Measurements from ENCODE around the gene KASH5. TPM values are rescaled to one million over a fixed set of nuclear protein-coding genes. Genes with fewer than 3 reads are reported as not detected.

The KASH5 gene
- total RNA-seq, 2 experiments from 2014 or later = 2.3 to 2.6 TPM

DNA sequence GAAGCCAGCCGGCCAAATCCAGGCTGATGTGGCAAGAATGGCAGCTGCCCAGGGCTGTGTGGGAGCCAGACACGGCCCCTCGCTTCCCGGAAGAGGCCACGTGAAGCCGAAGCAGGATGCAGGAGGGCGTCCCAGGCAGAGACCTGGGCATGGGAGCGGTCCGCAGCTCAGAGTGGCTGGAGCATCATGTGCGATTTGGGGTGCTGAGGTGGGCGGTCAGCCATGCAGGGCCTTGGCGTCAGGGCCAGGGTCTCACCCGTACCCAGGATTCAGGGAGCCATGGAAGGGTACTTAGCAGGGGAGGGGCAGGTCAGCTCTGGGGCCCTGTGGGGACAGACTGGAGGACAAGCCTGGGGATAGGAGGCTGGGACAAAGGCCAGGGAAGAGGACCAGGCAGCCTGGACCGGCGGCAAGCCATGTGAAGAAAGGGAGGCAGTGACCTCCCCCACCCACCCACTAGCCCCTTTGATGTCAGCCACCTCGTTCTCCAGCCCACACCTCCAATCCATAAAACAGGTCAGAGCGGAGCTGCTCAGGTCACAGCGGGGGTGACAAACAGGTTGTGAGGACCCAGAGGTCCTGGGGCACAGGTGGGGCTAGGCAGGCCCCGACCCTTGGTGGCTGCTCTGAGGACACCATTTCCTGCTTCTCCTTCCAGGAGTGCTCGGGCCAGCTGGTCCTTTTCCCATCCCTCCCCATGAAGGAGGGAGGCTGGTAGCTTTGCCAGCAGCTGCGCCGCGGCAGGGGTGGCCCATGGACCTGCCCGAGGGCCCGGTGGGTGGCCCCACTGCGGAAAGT, 2.3 kb downstream of the KASH5 start:
- Mint-ChIP-seq H3K27me3 (peaks cover 2% of the 10 kb centered on the region), H3K4me1 (ENCODE audit: low read depth) (peaks cover 19% of the 10 kb centered on the region), H3K36me3 (no peaks in the 10 kb centered on the region), H3K9me3 (no peaks in the 10 kb centered on the region), H3K27ac (no peak overlapping the region), H3K4me3 (peak overlapping the region; percentile 16)
- intact Hi-C loops (cut with micrococcal nuclease) = no loop called here
- ChIA-PET CTCF (interaction anchor here (1.1 to 4.1 kb wide), 10 partner anchors 16 to 89 kb away, joined by 3 to 48 read pairs (median 12); partner anchors contain the start of genes PIH1D1 and SLC17A7), POLR2A (no interaction called here)
- DNase-seq = no peak

DNA sequence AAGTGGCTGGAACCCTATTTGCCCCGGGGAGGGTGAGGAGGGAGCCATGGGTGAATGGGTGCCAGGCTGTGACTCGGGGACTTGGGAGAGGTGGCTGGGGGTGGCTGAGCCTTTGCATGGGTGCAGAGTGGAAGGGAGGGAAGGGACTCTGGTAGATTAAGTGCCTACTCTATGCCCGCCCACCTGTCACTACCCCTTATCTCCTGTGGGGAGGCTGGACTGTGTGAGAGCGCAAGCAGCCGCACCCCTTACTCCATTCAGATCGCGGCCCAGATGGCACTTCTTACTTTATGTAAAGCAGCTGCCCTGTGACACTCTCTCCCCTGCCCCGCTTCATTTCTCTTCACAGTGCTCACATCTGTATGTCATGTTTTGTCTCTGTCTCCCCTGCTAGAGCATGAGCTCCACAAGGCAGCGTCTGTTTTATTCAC, 2.9 kb downstream of the KASH5 start:
- POLR2A ChIA-PET = no interaction called here
- CTCF ChIA-PET = interaction anchor here (0.5 to 4.1 kb wide), 18 partner anchors 8 to 176 kb away, joined by 3 to 48 read pairs (median 6); partner anchors contain the start of genes ALDH16A1, PIH1D1 and SLC17A7
- Mint-ChIP-seq H3K27me3 (peaks cover 2% of the 10 kb centered on the region), H3K27ac (no peak overlapping the region), H3K36me3 (no peaks in the 10 kb centered on the region), H3K9me3 (no peaks in the 10 kb centered on the region), H3K4me1 (ENCODE audit: low read depth) (peaks cover 19% of the 10 kb centered on the region), H3K4me3 (no peak overlapping the region)
- intact Hi-C loops (cut with micrococcal nuclease) = no loop called here
- DNase-seq = no peak

DNA sequence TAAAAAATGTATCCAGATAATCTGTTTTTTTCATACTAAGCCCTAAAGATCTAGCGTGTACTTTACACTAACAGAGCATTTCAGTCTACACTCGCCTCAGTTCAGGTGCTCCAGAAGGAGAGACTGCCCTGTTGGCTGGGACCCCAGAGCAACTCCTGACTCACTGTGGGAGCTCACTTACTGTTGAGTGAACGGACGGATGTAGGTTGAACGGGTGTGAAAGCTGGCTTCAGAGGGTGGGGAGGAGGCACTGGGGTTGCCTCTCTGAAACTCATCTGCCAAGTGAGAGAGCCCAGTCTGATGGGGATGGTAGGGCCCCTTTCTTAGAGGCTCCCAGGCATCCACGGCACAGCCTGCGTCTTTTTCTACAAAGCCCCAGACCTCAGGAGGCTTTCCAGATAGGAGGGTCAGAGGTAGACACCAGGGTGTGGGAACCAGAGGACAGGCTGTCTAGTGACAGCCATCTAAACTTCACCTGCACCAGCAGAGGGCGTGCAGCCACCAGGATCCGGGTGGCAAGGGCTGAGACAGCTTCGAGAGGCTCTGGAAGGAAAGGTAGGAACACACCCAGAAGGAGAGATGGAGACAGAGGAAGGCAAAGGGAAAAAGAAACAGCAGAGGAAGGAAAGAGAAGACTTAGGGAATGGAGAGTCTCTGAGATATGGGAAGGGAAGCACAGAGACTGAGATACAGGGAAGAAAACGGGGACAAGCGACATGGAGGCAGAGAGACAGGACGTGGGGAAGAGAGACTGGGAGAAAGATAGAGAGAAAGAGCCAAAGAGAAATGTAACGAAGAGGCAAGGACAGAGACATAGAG, 3.7 kb downstream of the KASH5 start:
- CTCF ChIA-PET = interaction anchor here (0.5 to 4.1 kb wide), 26 partner anchors 9 to 177 kb away, joined by 3 to 48 read pairs (median 4); partner anchors contain the start of genes ALDH16A1, GFY, PIH1D1 and SLC17A7
- H3K9me3 Mint-ChIP-seq = no peaks in the 10 kb centered on the region
- no peaks in the 10 kb centered on the region for H3K36me3 Mint-ChIP-seq
- intact Hi-C loops (cut with micrococcal nuclease) = loop anchor here (1.0 kb wide), 4 partner anchors 39 to 85 kb away; no protein-coding TSS in a partner anchor
- POLR2A ChIA-PET = interaction anchor here (1.2 kb wide), 1 partner anchor 48 kb away, joined by 3 read pairs; no protein-coding TSS in a partner anchor
- peaks cover 19% of the 10 kb centered on the region for H3K4me1 Mint-ChIP-seq (ENCODE audit: low read depth)
- no peak overlapping the region for H3K4me3 Mint-ChIP-seq
- peak overlapping the region; percentile 30 for H3K27ac Mint-ChIP-seq
- peak; percentile 86 for DNase-seq
- peaks cover 2% of the 10 kb centered on the region for H3K27me3 Mint-ChIP-seq

DNA sequence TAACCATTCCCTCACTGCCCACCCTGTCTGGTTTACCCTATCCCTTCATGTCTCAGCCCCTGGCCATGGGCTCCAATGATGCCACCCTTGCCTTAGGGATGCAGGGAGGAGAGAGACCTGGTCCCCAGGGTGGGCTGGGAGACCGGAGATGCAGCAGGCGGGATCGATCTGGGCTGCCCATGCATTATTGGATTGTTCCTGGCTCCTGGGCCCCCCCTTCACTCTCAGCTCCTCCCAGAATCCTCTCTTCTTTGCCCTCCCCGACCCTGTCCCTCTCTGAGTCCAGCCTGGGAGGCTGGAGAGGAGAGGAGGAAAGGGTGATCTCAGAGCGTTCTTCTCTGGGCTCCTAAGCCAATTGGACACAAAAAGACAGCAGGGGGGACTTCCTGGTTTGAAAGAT, 5.8 kb downstream of the KASH5 start:
- Mint-ChIP-seq H3K27me3 (peaks cover 2% of the 10 kb centered on the region), H3K4me3 (no peak overlapping the region), H3K4me1 (ENCODE audit: low read depth) (peaks cover 19% of the 10 kb centered on the region), H3K27ac (no peak overlapping the region), H3K9me3 (no peaks in the 10 kb centered on the region), H3K36me3 (no peaks in the 10 kb centered on the region)
- intact Hi-C loops (cut with micrococcal nuclease) = no loop called here
- ChIA-PET CTCF (interaction anchor here (0.8 to 4.0 kb wide), 5 partner anchors 15 to 93 kb away, joined by 3 to 48 read pairs (median 5); partner anchors contain the start of gene SLC17A7), POLR2A (no interaction called here)
- no peak for DNase-seq

DNA sequence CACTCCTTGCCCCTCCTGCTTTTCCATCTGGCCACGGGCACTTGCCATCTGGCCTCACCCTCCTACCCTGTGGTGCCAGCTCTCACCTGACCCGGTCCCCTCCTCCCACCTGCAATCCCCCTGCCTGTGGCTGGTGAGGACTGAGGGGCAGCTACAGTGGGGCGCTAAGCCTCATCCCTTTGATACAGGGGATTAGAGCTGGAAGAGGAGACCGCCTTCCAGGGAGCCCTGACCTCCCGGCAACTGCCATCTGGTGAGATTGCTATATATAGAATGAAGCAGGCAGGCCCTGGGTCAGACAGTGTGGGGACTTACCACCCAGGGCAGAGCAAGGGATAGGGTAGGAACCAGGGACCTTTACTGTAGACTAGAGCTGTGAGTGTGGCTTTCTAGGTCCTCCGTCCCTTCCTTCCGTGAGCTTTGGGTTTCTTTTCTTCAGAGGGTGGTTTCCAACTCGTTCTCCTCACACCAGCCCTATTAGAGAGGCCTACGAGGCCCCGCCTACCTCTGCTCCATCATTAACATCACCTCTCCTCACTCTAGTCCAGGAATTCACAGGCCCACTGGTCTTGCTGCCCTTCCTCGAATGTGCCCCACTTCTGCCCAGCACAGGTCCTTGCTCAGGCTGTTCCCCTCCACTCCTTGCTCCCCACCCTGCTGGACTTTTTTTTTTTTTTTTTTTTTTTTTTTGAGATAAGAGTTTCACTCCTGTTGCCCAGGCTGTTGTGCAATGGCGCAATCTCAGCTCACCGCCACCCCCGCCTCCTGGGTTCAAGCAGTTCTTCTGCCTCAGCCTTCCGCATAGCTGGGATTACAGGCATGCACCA, 7.7 kb downstream of the KASH5 start:
- Mint-ChIP-seq H3K9me3 (no peaks in the 10 kb centered on the region), H3K27me3 (peaks cover 2% of the 10 kb centered on the region), H3K27ac (no peak overlapping the region), H3K4me1 (ENCODE audit: low read depth) (peaks cover 19% of the 10 kb centered on the region), H3K36me3 (no peaks in the 10 kb centered on the region), H3K4me3 (no peak overlapping the region)
- intact Hi-C loops (cut with micrococcal nuclease) = no loop called here
- ChIA-PET POLR2A (interaction anchor here (0.6 kb wide), 2 partner anchors 93 to 99 kb away, joined by 3 read pairs; no protein-coding TSS in a partner anchor), CTCF (interaction anchor here (1.2 to 1.7 kb wide), 2 partner anchors 34 to 47 kb away, joined by 4 to 5 read pairs; no protein-coding TSS in a partner anchor)
- no peak for DNase-seq

DNA sequence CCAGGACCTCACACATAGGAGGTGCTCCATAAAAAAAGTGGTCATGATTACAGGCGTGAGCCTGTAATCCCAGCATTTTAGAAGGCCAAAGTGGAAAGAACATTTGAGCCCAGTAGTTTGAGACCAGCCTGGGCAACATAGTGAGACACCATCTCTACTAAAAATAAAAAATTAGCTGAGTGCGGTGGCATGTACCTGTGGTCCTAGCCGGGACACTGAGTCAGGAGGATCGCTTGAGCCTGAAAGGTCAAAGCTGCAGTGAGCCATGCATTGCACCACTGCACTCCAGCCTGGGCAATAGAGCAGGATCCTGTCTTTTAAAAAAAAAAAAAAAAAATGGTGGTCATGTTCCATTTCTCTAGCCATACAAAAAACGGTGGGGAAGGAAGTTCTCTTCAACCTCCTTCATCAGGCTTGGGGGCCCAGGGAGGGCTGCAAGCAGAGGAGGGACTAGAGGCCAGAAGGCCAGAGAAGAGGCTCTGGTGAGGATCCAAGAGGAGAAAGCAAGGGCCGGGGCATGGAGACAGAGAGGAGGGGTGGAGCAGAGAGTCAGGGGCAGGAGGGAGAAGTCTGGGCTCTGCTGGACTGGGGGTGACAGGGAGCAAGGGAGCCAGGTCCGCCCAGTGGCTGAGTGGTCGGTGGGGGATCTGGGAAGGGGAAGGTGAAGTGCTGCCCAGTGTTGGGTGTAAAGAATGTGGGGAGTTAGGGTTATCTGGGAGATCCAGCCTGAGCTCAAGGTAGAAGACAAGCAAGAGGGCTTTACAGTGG, 8.9 kb downstream of the KASH5 start:
- Mint-ChIP-seq H3K36me3 (no peaks in the 10 kb centered on the region), H3K9me3 (no peaks in the 10 kb centered on the region), H3K4me3 (no peak overlapping the region), H3K27me3 (peaks cover 1% of the 10 kb centered on the region), H3K27ac (no peak overlapping the region), H3K4me1 (ENCODE audit: low read depth) (peaks cover 14% of the 10 kb centered on the region)
- intact Hi-C loops (cut with micrococcal nuclease) = no loop called here
- DNase-seq = no peak
- POLR2A ChIA-PET = interaction anchor here (0.5 kb wide), 1 partner anchor 13 kb away, joined by 3 read pairs; no protein-coding TSS in a partner anchor
- CTCF ChIA-PET = interaction anchor here (0.6 to 1.7 kb wide), 2 partner anchors 17 to 33 kb away, joined by 5 read pairs; no protein-coding TSS in a partner anchor

DNA sequence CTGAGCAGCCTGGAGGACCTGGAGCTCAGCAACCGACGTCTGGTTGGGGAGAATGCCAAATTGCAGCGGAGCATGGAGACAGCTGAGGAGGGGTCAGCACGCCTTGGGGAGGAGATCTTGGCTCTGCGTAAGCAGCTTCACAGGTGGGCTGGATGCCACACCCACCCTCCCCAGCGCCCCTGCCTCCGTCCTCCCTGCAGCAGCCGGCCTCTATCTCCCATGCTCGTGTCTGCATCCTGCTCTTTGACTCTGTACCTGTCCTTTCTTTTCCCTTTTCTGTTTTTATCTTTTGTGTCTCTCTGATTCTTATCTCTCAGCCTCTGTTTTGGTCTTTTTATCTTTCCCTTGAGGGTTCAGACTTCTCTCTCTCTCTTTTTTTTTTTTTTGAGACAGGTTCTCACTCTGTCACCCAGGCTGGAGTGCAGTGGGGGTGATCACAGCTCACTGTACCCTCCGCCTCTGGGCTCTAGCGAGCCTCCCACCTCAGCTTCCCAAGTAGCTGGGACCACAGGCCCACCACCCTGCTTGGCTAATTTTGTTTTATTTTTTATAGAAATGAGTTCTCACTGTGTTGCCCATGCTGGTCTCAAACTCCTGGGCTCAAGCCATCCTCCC, 10.1 kb downstream of the KASH5 start:
- H3K36me3 Mint-ChIP-seq = no peaks in the 10 kb centered on the region
- intact Hi-C loops (cut with micrococcal nuclease) = no loop called here
- no peaks in the 10 kb centered on the region for H3K9me3 Mint-ChIP-seq
- no peak overlapping the region for H3K27ac Mint-ChIP-seq
- H3K4me3 Mint-ChIP-seq = no peak overlapping the region
- DNase-seq = no peak
- H3K27me3 Mint-ChIP-seq = no peaks in the 10 kb centered on the region
- ChIA-PET CTCF (no interaction called here), POLR2A (no interaction called here)
- peaks cover 11% of the 10 kb centered on the region for H3K4me1 Mint-ChIP-seq (ENCODE audit: low read depth)

DNA sequence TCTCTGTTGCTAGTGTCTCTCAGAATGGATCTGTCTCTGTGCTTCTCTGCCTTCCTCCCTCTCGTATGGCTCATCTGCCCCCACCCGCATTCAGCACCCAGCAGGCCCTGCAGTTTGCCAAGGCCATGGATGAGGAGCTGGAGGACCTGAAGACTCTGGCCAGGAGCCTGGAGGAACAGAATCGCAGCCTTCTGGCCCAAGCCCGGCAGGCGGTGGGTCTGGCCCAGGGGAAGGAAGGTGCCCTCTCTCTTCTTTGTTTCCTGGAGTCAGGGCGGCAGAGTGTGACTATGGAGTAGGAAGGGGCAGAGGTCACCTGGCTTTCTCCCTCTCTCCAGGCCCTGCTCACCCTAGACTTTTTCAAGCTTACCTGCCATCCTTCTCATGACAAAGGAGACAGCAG, 10.9 kb downstream of the KASH5 start:
- POLR2A ChIA-PET = no interaction called here
- no peaks in the 10 kb centered on the region for H3K36me3 Mint-ChIP-seq
- CTCF ChIA-PET = no interaction called here
- intact Hi-C loops (cut with micrococcal nuclease) = no loop called here
- H3K27ac Mint-ChIP-seq = no peak overlapping the region
- DNase-seq = no peak
- H3K27me3 Mint-ChIP-seq = no peaks in the 10 kb centered on the region
- no peaks in the 10 kb centered on the region for H3K9me3 Mint-ChIP-seq
- peaks cover 11% of the 10 kb centered on the region for H3K4me1 Mint-ChIP-seq (ENCODE audit: low read depth)
- H3K4me3 Mint-ChIP-seq = no peak overlapping the region

DNA sequence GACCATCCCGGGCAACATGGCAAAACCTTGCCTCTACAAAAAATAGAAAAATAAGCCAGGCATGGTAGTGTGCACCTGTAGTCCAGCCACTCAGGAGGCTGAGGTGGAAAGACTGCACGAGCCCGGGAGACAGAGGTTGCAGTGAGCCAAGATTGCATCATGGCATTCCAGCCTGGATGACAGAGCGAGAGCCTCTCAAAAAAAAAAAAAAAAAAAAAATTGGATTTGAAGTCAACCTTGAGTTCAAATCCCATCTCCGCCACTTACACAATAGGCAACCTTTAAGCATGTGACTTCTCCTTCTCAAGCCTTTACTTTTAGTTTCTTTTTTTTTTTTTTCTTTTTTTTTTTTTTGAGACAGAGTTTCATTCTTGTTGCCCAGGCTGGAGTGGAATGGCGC, 12.0 kb downstream of the KASH5 start:
- no peak overlapping the region for H3K27ac Mint-ChIP-seq
- no peaks in the 10 kb centered on the region for H3K9me3 Mint-ChIP-seq
- ChIA-PET CTCF (no interaction called here), POLR2A (no interaction called here)
- no peaks in the 10 kb centered on the region for H3K27me3 Mint-ChIP-seq
- no peak for DNase-seq
- no peak overlapping the region for H3K4me3 Mint-ChIP-seq
- intact Hi-C loops (cut with micrococcal nuclease) = no loop called here
- no peaks in the 10 kb centered on the region for H3K36me3 Mint-ChIP-seq
- H3K4me1 Mint-ChIP-seq (ENCODE audit: low read depth) = peaks cover 11% of the 10 kb centered on the region

DNA sequence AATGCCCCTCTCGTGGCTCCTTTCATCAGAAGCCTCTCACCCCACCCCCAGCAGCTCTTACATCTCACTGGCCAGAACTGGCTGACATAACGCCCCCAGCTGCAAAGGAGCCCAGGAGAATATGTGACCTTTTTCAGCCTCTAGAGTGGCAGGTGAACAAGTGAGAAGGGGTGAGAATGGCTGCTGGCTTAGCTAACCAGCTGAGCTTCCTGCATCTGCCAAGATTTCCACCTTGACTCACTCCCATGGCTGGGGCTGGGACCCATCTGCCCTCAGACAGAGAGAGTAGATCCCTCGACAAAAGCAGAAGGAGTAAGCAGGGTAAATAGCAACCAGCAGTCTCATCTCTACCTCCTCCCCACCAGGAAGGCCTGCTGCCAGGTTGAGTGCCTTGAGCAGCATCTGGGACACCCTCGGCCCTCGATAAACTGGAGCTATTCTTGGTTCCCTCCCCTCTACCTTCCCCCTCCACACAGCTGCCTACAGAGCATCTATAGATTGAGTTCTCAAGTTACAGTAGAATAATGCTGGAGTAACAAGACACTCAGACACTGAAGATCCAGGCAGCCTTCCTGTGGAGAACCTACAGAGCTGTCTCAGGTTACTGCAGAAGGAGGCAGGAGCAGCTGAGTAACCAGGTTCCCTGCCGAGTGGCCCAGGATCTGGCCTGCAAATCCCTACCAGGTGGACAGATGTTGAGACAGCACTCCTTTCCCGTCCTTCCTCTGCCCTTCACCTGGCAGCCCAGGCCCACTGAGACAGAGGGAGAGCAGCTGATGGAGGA, 15.5 kb downstream of the KASH5 start:
- CTCF ChIA-PET = interaction anchor here (1.6 kb wide), 1 partner anchor 11 kb away, joined by 4 read pairs; no protein-coding TSS in a partner anchor
- POLR2A ChIA-PET = no interaction called here
- H3K4me1 Mint-ChIP-seq (ENCODE audit: low read depth) = peaks cover 18% of the 10 kb centered on the region
- H3K27me3 Mint-ChIP-seq = no peaks in the 10 kb centered on the region
- DNase-seq = no peak
- intact Hi-C loops (cut with micrococcal nuclease) = no loop called here
- no peaks in the 10 kb centered on the region for H3K36me3 Mint-ChIP-seq
- no peak overlapping the region for H3K4me3 Mint-ChIP-seq
- no peak overlapping the region for H3K27ac Mint-ChIP-seq
- no peaks in the 10 kb centered on the region for H3K9me3 Mint-ChIP-seq
